ENCODE data around the gene CLIC3. TPM values are rescaled to one million over a fixed set of nuclear protein-coding genes. Genes with fewer than 3 reads are reported as not detected.

CLIC3 gene
- total RNA-seq, 1 experiment from 2014 or later: 24.1 TPM

- Histone ChIP-seq H3K79me2 (ENCODE audit: low read depth) (no peaks in the 10 kb centered on the region), H3K27me3 (ENCODE audit: insufficient read depth, low read depth) (no peaks in the 10 kb centered on the region), H3K9me3 (ENCODE audit: insufficient read depth, low read depth) (no peaks in the 10 kb centered on the region), H3K9me2 (ENCODE audit: insufficient read depth) (no peaks in the 10 kb centered on the region), H3F3A (ENCODE audit: insufficient read depth, low read depth) (peaks cover 7% of the 10 kb centered on the region; the same call in 1 of the 2 replicates), H3K36me3 (ENCODE audit: low read depth) (no peaks in the 10 kb centered on the region), H4K20me1 (ENCODE audit: insufficient read depth) (no peaks in the 10 kb centered on the region; the same call in 1 of the 2 replicates), H3K4me3 (no peak overlapping the region), H2AFZ (no peak overlapping the region), H3K27ac (no peak overlapping the region), H3K4me2 (no peak overlapping the region), H3K4me1 (replicated peaks; ENCODE audit: insufficient read depth) (no peaks in the 10 kb centered on the region)
- ChIA-PET CTCF (no interaction called here), POLR2A (ENCODE audit: unreplicated experiment) (no interaction called here)
- TF ChIP-seq EZH2 (IDR thresholded peaks at IDR 0.05; ENCODE audit: low read depth) (no peak), CTCF (conservative IDR thresholded peaks at IDR 0.05) (no peak)
- no peak for DNase-seq
- BruUV-seq (replicated peaks): no TSS peak
- intact Hi-C loops (cut with micrococcal nuclease; ENCODE audit: unreplicated experiment): no loop called here
Observed at GRCh38 chr9:137017791-137018497, 21.6 kb upstream of the CLIC3 start.

GRCh38 chr9:137017071-137017470 is 20.7 kb upstream of the CLIC3 start:
- no peak for DNase-seq
- Histone ChIP-seq H3F3A (ENCODE audit: insufficient read depth, low read depth) (peaks cover 7% of the 10 kb centered on the region; the same call in 1 of the 2 replicates), H3K27ac (no peak overlapping the region), H3K9me3 (ENCODE audit: insufficient read depth, low read depth) (no peaks in the 10 kb centered on the region), H3K4me3 (no peak overlapping the region), H3K9me2 (ENCODE audit: insufficient read depth) (no peaks in the 10 kb centered on the region), H2AFZ (no peak overlapping the region), H3K4me2 (no peak overlapping the region), H3K27me3 (ENCODE audit: insufficient read depth, low read depth) (no peaks in the 10 kb centered on the region), H3K79me2 (ENCODE audit: low read depth) (no peaks in the 10 kb centered on the region), H4K20me1 (ENCODE audit: insufficient read depth) (no peaks in the 10 kb centered on the region; the same call in 1 of the 2 replicates), H3K36me3 (ENCODE audit: low read depth) (no peaks in the 10 kb centered on the region), H3K4me1 (replicated peaks; ENCODE audit: insufficient read depth) (no peaks in the 10 kb centered on the region)
- ChIA-PET POLR2A (ENCODE audit: unreplicated experiment) (no interaction called here), CTCF (no interaction called here)
- intact Hi-C loops (cut with micrococcal nuclease; ENCODE audit: unreplicated experiment): no loop called here
- BruUV-seq (replicated peaks): no TSS peak
- TF ChIP-seq CTCF (conservative IDR thresholded peaks at IDR 0.05) (no peak), EZH2 (IDR thresholded peaks at IDR 0.05; ENCODE audit: low read depth) (no peak)

- no peak for TF ChIP-seq EZH2 (IDR thresholded peaks at IDR 0.05; ENCODE audit: low read depth)
- TF ChIP-seq CTCF (conservative IDR thresholded peaks at IDR 0.05): no peak
- no peak overlapping the region for H3K27ac ChIP-seq
- no peaks in the 10 kb centered on the region for H3K9me3 ChIP-seq (ENCODE audit: insufficient read depth, low read depth)
- H3K4me3 ChIP-seq: no peak overlapping the region
- H3K4me2 ChIP-seq: no peak overlapping the region
- ChIA-PET POLR2A (ENCODE audit: unreplicated experiment) (no interaction called here), CTCF (no interaction called here)
- H3K36me3 ChIP-seq (ENCODE audit: low read depth): no peaks in the 10 kb centered on the region
- intact Hi-C loops (cut with micrococcal nuclease; ENCODE audit: unreplicated experiment): no loop called here
- BruUV-seq (replicated peaks): no TSS peak
- no peak overlapping the region for H2AFZ ChIP-seq
- DNase-seq: no peak
- H3K27me3 ChIP-seq (ENCODE audit: insufficient read depth, low read depth): no peaks in the 10 kb centered on the region
- H3K4me1 ChIP-seq (replicated peaks; ENCODE audit: insufficient read depth): no peaks in the 10 kb centered on the region
- peaks cover 4% of the 10 kb centered on the region; the same call in 1 of the 2 replicates for H3F3A ChIP-seq (ENCODE audit: insufficient read depth, low read depth)
- no peaks in the 10 kb centered on the region; the same call in 1 of the 2 replicates for H4K20me1 ChIP-seq (ENCODE audit: insufficient read depth)
- no peaks in the 10 kb centered on the region for H3K9me2 ChIP-seq (ENCODE audit: insufficient read depth)
- no peaks in the 10 kb centered on the region for H3K79me2 ChIP-seq (ENCODE audit: low read depth)
Observed at GRCh38 chr9:137016436-137016835, 20.1 kb upstream of the CLIC3 start.
